GM23248 (cell line): ENCODE data around the gene LPIN1. TPM values are rescaled to one million over a fixed set of nuclear protein-coding genes. Genes with fewer than 3 reads are reported as not detected.

Experiments used
- DNase-seq: peaks from one replicate; pipeline ENCODE4 v3.0.0-alpha.2; 2015
- H2AFZ ChIP-seq: fragments of 200-600 bp; sonication (generic); 2 replicates; pipeline ENCODE4 v1.6.1; 2016; ENCODE audit warnings: antibody characterized with exemption
- H3F3A ChIP-seq: fragments of 200-600 bp; sonication (generic); 2 replicates; pipeline ENCODE4 v1.6.1; 2016; ENCODE audit warnings: mild to moderate bottlenecking, antibody characterized with exemption, mixed run types; ENCODE audit not compliant: insufficient read depth
- H3K27ac ChIP-seq: fragments of 200-600 bp; sonication (generic); 2 replicates; pipeline ENCODE4 v1.5.1; 2016; ENCODE audit warnings: mild to moderate bottlenecking
- H3K27me3 ChIP-seq: fragments of 200-600 bp; sonication (generic); replicated peaks from 2 replicates; pipeline ENCODE4 v1.6.1; 2016; ENCODE audit warnings: mild to moderate bottlenecking; ENCODE audit not compliant: insufficient read depth
- H3K36me3 ChIP-seq: fragments of 200-600 bp; sonication (generic); 2 replicates; pipeline ENCODE4 v1.6.1; 2016; ENCODE audit warnings: low read depth, mild to moderate bottlenecking
- H3K4me1 ChIP-seq: fragments of 200-600 bp; sonication (generic); 2 replicates; pipeline ENCODE4 v1.6.1; 2016; ENCODE audit warnings: mild to moderate bottlenecking; ENCODE audit not compliant: insufficient read depth
- H3K4me2 ChIP-seq: fragments of 200-600 bp; sonication (generic); one replicate; pipeline ENCODE4 v1.6.1; 2016; ENCODE audit warnings: mild to moderate bottlenecking; ENCODE audit not compliant: unreplicated experiment
- H3K4me3 ChIP-seq: fragments of 200-600 bp; sonication (generic); 2 replicates; pipeline ENCODE4 v1.5.1; 2016; ENCODE audit warnings: mild to moderate bottlenecking
- H3K79me2 ChIP-seq: fragments of 200-600 bp; sonication (generic); 2 replicates; pipeline ENCODE4 v1.6.1; 2016; ENCODE audit warnings: mild to moderate bottlenecking; ENCODE audit not compliant: insufficient read depth
- H3K9ac ChIP-seq: fragments of 200-600 bp; sonication (generic); 2 replicates; pipeline ENCODE4 v1.6.1; 2016; ENCODE audit warnings: mild to moderate bottlenecking
- H3K9me2 ChIP-seq: fragments of 200-600 bp; sonication (generic); 2 replicates; pipeline ENCODE4 v1.6.1; 2016; ENCODE audit warnings: mixed run types, mild to moderate bottlenecking, moderate library complexity; ENCODE audit not compliant: insufficient read depth
- H3K9me3 ChIP-seq: fragments of 200-600 bp; sonication (generic); one replicate; pipeline ENCODE4 v1.6.1; 2017; ENCODE audit warnings: low read depth
- H4K20me1 ChIP-seq: fragments of 200-600 bp; sonication (generic); 2 replicates; pipeline ENCODE4 v1.6.0; 2016; ENCODE audit not compliant: insufficient read depth
- EZH2 ChIP-seq: fragments of 200-600 bp; sonication (generic); IDR thresholded peaks from 2 replicates; pipeline ENCODE4 v1.6.1; 2018; ENCODE audit warnings: antibody characterized with exemption, mild to moderate bottlenecking; ENCODE audit not compliant: insufficient read depth, poor library complexity, severe bottlenecking
- EZH2phosphoT487 ChIP-seq: fragments of 200-600 bp; sonication (generic); IDR thresholded peaks from 2 replicates; pipeline ENCODE4 v1.6.1; 2018; ENCODE audit warnings: antibody characterized with exemption, moderate library complexity, mild to moderate bottlenecking, low read depth; ENCODE audit not compliant: insufficient read depth
- WGBS, 2 experiments: methylation state at CpG; one replicate each; pipeline ENCODE4 v1.1.6; 2015 to 2017; ENCODE audit warnings: low lambda C conversion rate in 2 of 2, low coverage in 1 of 2; ENCODE audit errors: missing lambda C conversion rate in 2 of 2; 5-methylcytosine and 5-hydroxymethylcytosine counted together
- in situ Hi-C: fragments of 300-500 bp; cut with MboI; formaldehyde crosslinking; loops from 2 replicates; pipeline ENCODE4 v1.15.0; 2020
- polyA plus RNA-seq: library from polyadenylated mRNA; unstranded; fragments of >200 nt; fragmentation: Nextera tagmentation; extraction: Ambion mirVana; gene quantifications from 2 replicates; pipeline ENCODE4 v1.2.1, GENCODE V29; 2016
- total RNA-seq: library from RNA; depleted of rRNA; stranded (reverse); fragments of >200 nt; shearing (Covaris generic); gene quantifications from 2 replicates; pipeline ENCODE4 v1.2.3, GENCODE V29; 2014

LPIN1 gene
- total and polyA plus RNA-seq, 2 experiments from 2014 or later, result 11.2 to 12.6 TPM

- in situ Hi-C loops, result no loop called here
- DNase-seq, result no peak
- H3K9ac ChIP-seq, result no peak overlapping the region
- TF ChIP-seq EZH2 (no peak), EZH2phosphoT487 (no peak)
- no peak overlapping the region for H3K4me2 ChIP-seq
- peaks cover 5% of the 10 kb centered on the region for H3K4me1 ChIP-seq
- WGBS, 2 experiments, result 58 to 60% methylated on average over 3 of the region's 3 CpGs
- H3F3A ChIP-seq, result peaks cover 5% of the 10 kb centered on the region; the same call in 1 of the 2 replicates
- H3K9me2 ChIP-seq, result no peaks in the 10 kb centered on the region
- no peaks in the 10 kb centered on the region for H3K79me2 ChIP-seq
- no peaks in the 10 kb centered on the region for H4K20me1 ChIP-seq
- no peak overlapping the region for H2AFZ ChIP-seq
- H3K27ac ChIP-seq, result no peak overlapping the region
- no peaks in the 10 kb centered on the region for H3K27me3 ChIP-seq
- no peak overlapping the region for H3K4me3 ChIP-seq
- H3K9me3 ChIP-seq, result no peaks in the 10 kb centered on the region
- peaks cover 10% of the 10 kb centered on the region; the same call in 1 of the 2 replicates for H3K36me3 ChIP-seq
These were observed 22.5 kb downstream of the LPIN1 start for GRCh38 chr2:11768946-11769345.

DNA sequence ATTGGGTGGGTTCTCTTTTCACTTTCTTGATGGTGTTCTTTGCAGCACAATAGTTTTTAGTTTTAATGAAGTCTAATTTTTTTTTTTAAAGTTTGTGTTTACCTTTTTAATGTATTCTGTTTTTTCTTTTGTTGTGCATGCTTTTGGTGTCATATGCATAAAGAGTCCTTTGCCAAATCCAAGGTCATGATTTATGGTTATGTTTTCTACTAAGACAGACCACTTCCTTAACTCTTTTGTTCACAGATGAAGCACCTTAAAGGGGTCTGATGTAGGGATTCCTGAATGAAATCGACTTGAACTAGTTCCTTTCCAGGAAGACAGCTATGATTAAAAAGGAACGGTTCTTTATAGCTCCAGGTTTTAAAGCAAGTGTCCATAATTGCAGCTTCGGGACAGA, 23.1 kb downstream of the LPIN1 start:
- TF ChIP-seq EZH2 (no peak), EZH2phosphoT487 (no peak)
- Histone ChIP-seq H3K9me2 (no peaks in the 10 kb centered on the region), H3K36me3 (peaks cover 10% of the 10 kb centered on the region; the same call in 1 of the 2 replicates), H3K4me1 (peaks cover 10% of the 10 kb centered on the region), H4K20me1 (no peaks in the 10 kb centered on the region), H3K4me2 (no peak overlapping the region), H3F3A (peaks cover 11% of the 10 kb centered on the region), H3K79me2 (no peaks in the 10 kb centered on the region), H3K9me3 (no peaks in the 10 kb centered on the region), H3K9ac (no peak overlapping the region), H2AFZ (no peak overlapping the region), H3K27ac (no peak overlapping the region), H3K4me3 (no peak overlapping the region), H3K27me3 (no peaks in the 10 kb centered on the region)
- WGBS, 2 experiments, result 55 to 60% methylated on average over 3 of the region's 3 CpGs
- DNase-seq, result no peak
- in situ Hi-C loops, result no loop called here

DNA sequence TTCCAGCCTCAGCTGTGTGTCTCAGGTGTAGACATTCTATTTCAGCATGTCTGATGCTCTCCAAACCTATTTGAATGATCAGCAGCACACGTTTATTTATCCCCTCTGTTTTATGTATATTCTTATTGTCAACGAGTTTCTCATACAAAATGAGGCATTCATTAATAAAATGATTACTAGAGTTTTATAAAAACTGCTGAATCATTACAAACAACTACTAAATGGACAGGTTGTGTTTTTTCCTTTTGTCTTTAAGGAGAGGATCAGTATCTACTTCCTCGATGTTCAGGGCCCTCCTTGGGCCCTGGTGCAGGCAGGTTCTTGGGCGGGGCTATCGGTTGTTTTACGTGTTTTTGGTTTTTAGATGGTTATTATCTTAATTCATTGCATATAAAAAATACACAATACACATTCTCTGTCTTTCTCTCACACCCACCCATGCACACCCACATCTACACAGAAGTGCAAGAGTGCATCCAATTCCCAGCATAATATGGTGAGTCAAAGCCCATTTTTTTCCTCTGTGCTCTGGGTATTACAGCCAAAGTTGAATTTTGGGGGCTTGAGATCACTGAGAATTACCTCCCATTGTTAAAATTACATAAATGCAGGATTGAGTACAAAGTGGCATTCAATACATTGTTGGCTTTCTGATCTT, 24.2 kb downstream of the LPIN1 start:
- H2AFZ ChIP-seq, result no peak overlapping the region
- peaks cover 21% of the 10 kb centered on the region for H3F3A ChIP-seq
- no peaks in the 10 kb centered on the region for H3K27me3 ChIP-seq
- H3K27ac ChIP-seq, result no peak overlapping the region
- no peaks in the 10 kb centered on the region for H3K79me2 ChIP-seq
- in situ Hi-C loops, result no loop called here
- H3K4me2 ChIP-seq, result no peak overlapping the region
- peaks cover 17% of the 10 kb centered on the region for H3K4me1 ChIP-seq
- no peak for DNase-seq
- H3K9me2 ChIP-seq, result no peaks in the 10 kb centered on the region
- no peaks in the 10 kb centered on the region for H3K9me3 ChIP-seq
- 77 to 84% methylated on average over 6 of the region's 6 CpGs for WGBS, 2 experiments
- H3K36me3 ChIP-seq, result peaks cover 10% of the 10 kb centered on the region; the same call in 1 of the 2 replicates
- H3K4me3 ChIP-seq, result no peak overlapping the region
- no peak for TF ChIP-seq EZH2
- TF ChIP-seq EZH2phosphoT487, result no peak
- no peak overlapping the region for H3K9ac ChIP-seq
- no peaks in the 10 kb centered on the region for H4K20me1 ChIP-seq

GRCh38 chr2:11771971-11772615, 25.7 kb downstream of the LPIN1 start:
- Histone ChIP-seq H3F3A (peaks cover 21% of the 10 kb centered on the region), H3K36me3 (peaks cover 10% of the 10 kb centered on the region; the same call in 1 of the 2 replicates), H3K27me3 (no peaks in the 10 kb centered on the region), H3K4me2 (no peak overlapping the region), H3K9me3 (no peaks in the 10 kb centered on the region), H2AFZ (no peak overlapping the region), H3K4me3 (no peak overlapping the region), H4K20me1 (no peaks in the 10 kb centered on the region), H3K27ac (no peak overlapping the region), H3K9me2 (no peaks in the 10 kb centered on the region), H3K9ac (no peak overlapping the region), H3K79me2 (no peaks in the 10 kb centered on the region), H3K4me1 (peaks cover 17% of the 10 kb centered on the region)
- TF ChIP-seq EZH2, result no peak
- no peak for TF ChIP-seq EZH2phosphoT487
- in situ Hi-C loops, result no loop called here
- WGBS, 2 experiments, result 84% methylated on average over 8 of the region's 8 CpGs
- DNase-seq, result no peak
